GM12878 (cell line): Measurements from ENCODE around the gene FIG4. TPM values are rescaled to one million over a fixed set of nuclear protein-coding genes. Genes with fewer than 3 reads are reported as not detected.

Experiments used
- ATAC-seq: fragments of 200-7000 bp; cut with Tn5 transposase; 3 replicates; pipeline ENCODE4 v1.9.1; 2020; ENCODE audit warnings: mild to moderate bottlenecking, moderate library complexity
- BruUV-seq: library from RNA; stranded (reverse); fragments of 400-500 nt; replicated peaks from 2 replicates; lab custom pipeline; 2021; lab: Mats Ljungman, UMichigan
- CTCF ChIA-PET: fragments of 300-600 bp; sonication (Branson Sonifier 250); formaldehyde crosslinking; extraction: SDS; loops from one replicate; lab custom pipeline; 2021; ENCODE audit warnings: inconsistent platforms; lab: Yijun Ruan, JAX
- POLR2A ChIA-PET: fragments of 350-600 bp; formaldehyde crosslinking; extraction: SDS; loops from one replicate; lab custom pipeline; 2021; ENCODE audit warnings: inconsistent platforms; lab: Charles Lee
- RAD21 ChIA-PET: fragments of 300-600 bp; sonication (Branson Sonifier 250); formaldehyde crosslinking; loops from one replicate; lab custom pipeline; 2023; ENCODE audit warnings: antibody characterized with exemption; ENCODE audit not compliant: unreplicated experiment; lab: Charles Lee
- SMC1A ChIA-PET: fragments of 300-600 bp; sonication (Branson Sonifier 250); formaldehyde crosslinking; loops from one replicate; lab custom pipeline; 2023; ENCODE audit not compliant: unreplicated experiment, uncharacterized antibody; lab: Charles Lee
- DNase-seq: peaks from one replicate; pipeline ENCODE4 v3.0.0-alpha.2; 2011; ENCODE audit warnings: low read depth, low spot score
- FAIRE-seq: peaks from 3 replicates; lab custom pipeline; 2011; peaks lifted over from hg19 to GRCh38; lab: Jason Lieb, UNC
- H2AFZ ChIP-seq: 2 replicates; pipeline ENCODE4 v1.6.0; 2011; ENCODE audit warnings: low read depth, low read length, control low read depth; ENCODE audit not compliant: control insufficient read depth
- H3K27ac ChIP-seq: 2 replicates; pipeline ENCODE4 v1.5.1; 2011; ENCODE audit warnings: control low read depth; ENCODE audit not compliant: control insufficient read depth, insufficient read depth
- H3K27me3 ChIP-seq, 2 experiments: replicated peaks in 1 of 2; 2 replicates each; pipeline versions ENCODE4 v1.6.0 to v1.6.1; 2011; ENCODE audit warnings: low read length in 1 of 2; ENCODE audit not compliant: control insufficient read depth in 2 of 2, insufficient read depth in 2 of 2
- H3K36me3 ChIP-seq, 2 experiments: 2 replicates each; pipeline ENCODE4 v1.5.1; 2011; ENCODE audit warnings: low read length in 1 of 2; ENCODE audit not compliant: control insufficient read depth in 2 of 2, insufficient read depth in 2 of 2
- H3K4me1 ChIP-seq: 2 replicates; pipeline ENCODE4 v1.6.1; 2011; ENCODE audit warnings: mild to moderate bottlenecking, low read length, moderate library complexity, mixed read lengths; ENCODE audit not compliant: control insufficient read depth, insufficient read depth
- H3K4me2 ChIP-seq: 2 replicates; pipeline ENCODE4 v1.6.0; 2011; ENCODE audit warnings: control low read depth; ENCODE audit not compliant: control insufficient read depth, insufficient read depth
- H3K4me3 ChIP-seq: fragments of 200-600 bp; sonication (generic); 2 replicates; pipeline ENCODE4 v1.5.1; 2016
- H3K79me2 ChIP-seq: 2 replicates; pipeline ENCODE4 v1.6.0; 2011; ENCODE audit warnings: low read length; ENCODE audit not compliant: control insufficient read depth, insufficient read depth
- H3K9ac ChIP-seq: 2 replicates; pipeline ENCODE4 v1.8.0; 2011; ENCODE audit warnings: low read length, control low read depth, mixed read lengths; ENCODE audit not compliant: control insufficient read depth, insufficient read depth
- H3K9me3 ChIP-seq: replicated peaks from 3 replicates; pipeline ENCODE4 v1.5.1; 2011; ENCODE audit warnings: mild to moderate bottlenecking, low read length; ENCODE audit not compliant: control insufficient read depth, insufficient read depth
- H4K20me1 ChIP-seq: 2 replicates; pipeline ENCODE4 v1.6.0; 2011; ENCODE audit not compliant: control insufficient read depth, insufficient read depth
- MEF2B ChIP-seq: fragments of 450-650 bp; IDR thresholded peaks from 2 replicates; pipeline ENCODE4 v1.6.1; 2018; ENCODE audit warnings: mild to moderate bottlenecking, moderate library complexity; ENCODE audit not compliant: partially characterized antibody, poor library complexity, severe bottlenecking
- MTA2 ChIP-seq: fragments of 450-650 bp; IDR thresholded peaks from 2 replicates; pipeline ENCODE4 v1.6.1; 2016; ENCODE audit warnings: low read depth, mild to moderate bottlenecking, moderate library complexity
- MYB ChIP-seq: fragments of 150-350 bp; IDR thresholded peaks from 2 replicates; pipeline ENCODE4 v1.6.1; 2014; ENCODE audit warnings: mild to moderate bottlenecking, low read depth, low read length, borderline replicate concordance
- SMC3 ChIP-seq: IDR thresholded peaks from 2 replicates; pipeline ENCODE4 v1.6.1; 2011; ENCODE audit warnings: low read length, improper control_type of control experiment, borderline replicate concordance
- SPI1 ChIP-seq: IDR thresholded peaks from 2 replicates; pipeline ENCODE4 v1.6.1; 2011; ENCODE audit warnings: low read depth, mild to moderate bottlenecking, low read length, moderate library complexity, borderline replicate concordance; ENCODE audit not compliant: insufficient read depth
- TCF12 ChIP-seq: IDR thresholded peaks from 2 replicates; pipeline ENCODE4 v1.6.1; 2011; ENCODE audit warnings: low read depth, mild to moderate bottlenecking, low read length
- ZBED1 ChIP-seq: IDR thresholded peaks from 2 replicates; pipeline ENCODE4 v1.6.1; 2016; ENCODE audit warnings: borderline replicate concordance
- WGBS: methylation state at CpG from one replicate; pipeline ENCODE4 v1.1.6; 2016; ENCODE audit warnings: low lambda C conversion rate; ENCODE audit not compliant: insufficient replicate concordance, insufficient coverage; ENCODE audit errors: missing lambda C conversion rate; 5-methylcytosine and 5-hydroxymethylcytosine counted together
- in situ Hi-C: fragments of 300-500 bp; cut with MboI; formaldehyde crosslinking; loops from 9 replicates; pipeline ENCODE4 v1.14.3; 2018; ENCODE audit warnings: mixed read lengths
- intact Hi-C: fragments of 100-400 bp; cut with micrococcal nuclease; formaldehyde crosslinking; loops from one replicate; pipeline ENCODE4 v1.14.2; 2022; ENCODE audit not compliant: unreplicated experiment
- polyA plus RNA-seq, 11 experiments: library from polyadenylated mRNA; depleted of rRNA in 4 of 11; unstranded in 6 of 11; stranded (reverse) in 5 of 11; fragments of >200 nt; fragmentation: Nextera tagmentation in 4 of 11; fragmentation: Illumina TruSeq in 1 of 11; extraction: Ambion mirVana in 4 of 11; extraction: Trizol in 1 of 11; gene quantifications; 1 replicate in 1 of 11; 2 replicates in 10 of 11; pipeline versions ENCODE4 v1.2.1 to v1.2.3, GENCODE V29; 2011 to 2016; ENCODE audit warnings: inconsistent platforms in 2 of 11, missing spikeins in 2 of 11, low read depth in 1 of 11
- total RNA-seq, 4 experiments: library from RNA; depleted of rRNA in 3 of 4; stranded (reverse); fragments of >200 nt in 3 of 4; fragmentation: Illumina TruSeq in 1 of 4; extraction: Trizol in 1 of 4; gene quantifications; 2 replicates each; pipeline versions ENCODE4 v1.2.1 to v1.2.3, GENCODE V29; 2013 to 2021
- TF ChIP-seq, protein P1 (sequence below): fragments of 450-650 bp; IDR thresholded peaks from 2 replicates; pipeline ENCODE4 v1.6.1; 2017; ENCODE audit warnings: antibody characterized with exemption, mild to moderate bottlenecking, moderate library complexity
- TF ChIP-seq, protein P2 (sequence below): IDR thresholded peaks from 2 replicates; pipeline ENCODE4 v1.6.1; 2012; ENCODE audit warnings: low read depth, low read length, improper control_type of control experiment

The FIG4 gene
- total and polyA plus RNA-seq, 10 of the 15 experiments (the other 5 are each of a cell fraction or from before 2014, with no cell fraction given): 3.8 to 23.2 (median 11.8) TPM

DNA sequence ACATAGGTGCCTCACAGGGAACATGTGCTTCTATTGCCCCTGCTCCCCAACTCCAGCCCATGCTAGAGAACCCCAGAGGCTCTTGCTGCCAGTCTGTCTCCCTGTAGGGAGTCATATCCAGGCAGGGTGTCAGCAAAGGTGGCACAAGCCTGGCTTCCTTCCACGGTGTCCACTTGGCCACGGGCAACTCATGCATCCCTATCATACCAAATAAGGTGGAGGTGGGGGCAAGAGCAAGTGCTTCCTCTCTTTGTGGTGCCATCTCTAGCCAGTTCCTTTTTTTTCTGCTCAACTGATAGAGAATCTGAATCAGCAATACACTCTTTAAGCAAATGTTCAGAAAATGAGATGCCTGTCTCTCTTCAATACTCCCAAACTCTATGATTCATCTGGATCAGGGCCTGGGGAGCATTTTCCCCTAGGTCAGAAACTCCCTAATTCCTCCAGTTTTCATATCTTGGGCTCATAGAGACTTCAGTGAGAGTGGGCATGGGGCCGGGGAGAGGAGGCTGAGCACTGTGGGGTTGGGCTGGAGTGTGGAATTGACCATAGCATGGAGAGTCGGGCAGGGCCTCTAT is 182.0 kb downstream of the FIG4 start:
- H3K79me2 ChIP-seq: no peaks in the 10 kb centered on the region
- TF ChIP-seq SMC3 (no peak), SPI1 (peak; percentile 46; the same call in 1 of the 2 replicates)
- DNase-seq (no peak), FAIRE-seq (no peak), ATAC-seq (no peak)
- WGBS: 6% methylated on average over 4 of the region's 4 CpGs
- H3K27ac ChIP-seq: no peak overlapping the region
- no TSS peak for BruUV-seq
- no peak overlapping the region for H2AFZ ChIP-seq
- ChIA-PET SMC1A (no interaction called here), POLR2A (no interaction called here), RAD21 (no interaction called here), CTCF (no interaction called here)
- no peak overlapping the region for H3K9ac ChIP-seq
- in situ Hi-C loops: no loop called here
- H4K20me1 ChIP-seq: no peaks in the 10 kb centered on the region
- no peak overlapping the region for H3K4me3 ChIP-seq
- H3K4me1 ChIP-seq: no peaks in the 10 kb centered on the region
- H3K4me2 ChIP-seq: no peak overlapping the region
- no peaks in the 10 kb centered on the region; a peak in 1 of 4 replicates for H3K27me3 ChIP-seq
- no peaks in the 10 kb centered on the region for H3K36me3 ChIP-seq
- H3K9me3 ChIP-seq: no peaks in the 10 kb centered on the region
- intact Hi-C loops: no loop called here

DNA sequence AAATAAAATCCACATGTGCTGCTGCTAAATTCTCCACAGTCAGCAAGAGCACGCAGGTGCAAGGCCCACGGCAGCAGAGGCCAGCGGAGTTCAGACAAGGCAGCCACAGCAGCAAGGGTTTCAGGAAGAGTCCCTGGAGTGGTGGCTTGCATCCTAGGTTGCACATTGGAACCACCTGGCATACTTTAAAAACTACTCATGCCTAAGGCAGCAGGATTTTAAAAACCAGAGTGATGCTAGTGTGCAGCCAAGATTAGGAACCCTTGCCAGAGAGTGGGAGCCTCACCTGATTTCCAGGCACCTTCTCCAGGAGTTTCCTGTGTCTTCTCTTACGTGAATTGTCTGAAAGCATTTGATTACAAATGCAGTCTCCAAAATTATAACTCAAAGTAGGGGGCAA is 183.0 kb downstream of the FIG4 start:
- SMC1A ChIA-PET: no interaction called here
- no TSS peak for BruUV-seq
- TF ChIP-seq MEF2B (no peak), MYB (no peak), MTA2 (no peak), ZBED1 (no peak), TCF12 (no peak)
- TF ChIP-seq, protein P1, sequence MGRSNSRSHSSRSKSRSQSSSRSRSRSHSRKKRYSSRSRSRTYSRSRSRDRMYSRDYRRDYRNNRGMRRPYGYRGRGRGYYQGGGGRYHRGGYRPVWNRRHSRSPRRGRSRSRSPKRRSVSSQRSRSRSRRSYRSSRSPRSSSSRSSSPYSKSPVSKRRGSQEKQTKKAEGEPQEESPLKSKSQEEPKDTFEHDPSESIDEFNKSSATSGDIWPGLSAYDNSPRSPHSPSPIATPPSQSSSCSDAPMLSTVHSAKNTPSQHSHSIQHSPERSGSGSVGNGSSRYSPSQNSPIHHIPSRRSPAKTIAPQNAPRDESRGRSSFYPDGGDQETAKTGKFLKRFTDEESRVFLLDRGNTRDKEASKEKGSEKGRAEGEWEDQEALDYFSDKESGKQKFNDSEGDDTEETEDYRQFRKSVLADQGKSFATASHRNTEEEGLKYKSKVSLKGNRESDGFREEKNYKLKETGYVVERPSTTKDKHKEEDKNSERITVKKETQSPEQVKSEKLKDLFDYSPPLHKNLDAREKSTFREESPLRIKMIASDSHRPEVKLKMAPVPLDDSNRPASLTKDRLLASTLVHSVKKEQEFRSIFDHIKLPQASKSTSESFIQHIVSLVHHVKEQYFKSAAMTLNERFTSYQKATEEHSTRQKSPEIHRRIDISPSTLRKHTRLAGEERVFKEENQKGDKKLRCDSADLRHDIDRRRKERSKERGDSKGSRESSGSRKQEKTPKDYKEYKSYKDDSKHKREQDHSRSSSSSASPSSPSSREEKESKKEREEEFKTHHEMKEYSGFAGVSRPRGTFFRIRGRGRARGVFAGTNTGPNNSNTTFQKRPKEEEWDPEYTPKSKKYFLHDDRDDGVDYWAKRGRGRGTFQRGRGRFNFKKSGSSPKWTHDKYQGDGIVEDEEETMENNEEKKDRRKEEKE: no peak
- TF ChIP-seq, protein P2, sequence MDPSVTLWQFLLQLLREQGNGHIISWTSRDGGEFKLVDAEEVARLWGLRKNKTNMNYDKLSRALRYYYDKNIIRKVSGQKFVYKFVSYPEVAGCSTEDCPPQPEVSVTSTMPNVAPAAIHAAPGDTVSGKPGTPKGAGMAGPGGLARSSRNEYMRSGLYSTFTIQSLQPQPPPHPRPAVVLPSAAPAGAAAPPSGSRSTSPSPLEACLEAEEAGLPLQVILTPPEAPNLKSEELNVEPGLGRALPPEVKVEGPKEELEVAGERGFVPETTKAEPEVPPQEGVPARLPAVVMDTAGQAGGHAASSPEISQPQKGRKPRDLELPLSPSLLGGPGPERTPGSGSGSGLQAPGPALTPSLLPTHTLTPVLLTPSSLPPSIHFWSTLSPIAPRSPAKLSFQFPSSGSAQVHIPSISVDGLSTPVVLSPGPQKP: no peak

More for the DNA sequence above, 183.0 kb downstream of the FIG4 start:
- ChIA-PET CTCF (no interaction called here), RAD21 (no interaction called here), POLR2A (no interaction called here)
- H3K79me2 ChIP-seq: no peaks in the 10 kb centered on the region
- H3K4me3 ChIP-seq: no peak overlapping the region
- FAIRE-seq: no peak
- H3K27me3 ChIP-seq: no peaks in the 10 kb centered on the region; a peak in 1 of 4 replicates
- intact Hi-C loops (no loop called here), in situ Hi-C loops (no loop called here)
- no peak overlapping the region for H3K9ac ChIP-seq
- no peak for ATAC-seq
- no peaks in the 10 kb centered on the region for H4K20me1 ChIP-seq
- no peak overlapping the region for H3K27ac ChIP-seq
- no peaks in the 10 kb centered on the region for H3K36me3 ChIP-seq
- no peak for DNase-seq
- 46% methylated on average over 4 of the region's 4 CpGs for WGBS
- no peaks in the 10 kb centered on the region for H3K4me1 ChIP-seq
- H2AFZ ChIP-seq: no peak overlapping the region
- no peak overlapping the region for H3K4me2 ChIP-seq
- H3K9me3 ChIP-seq: no peaks in the 10 kb centered on the region
